Heart left ventricle (tissue), 13 donors: Measurements from ENCODE around the gene MAPT.

Experiments used
- CTCF ChIP-seq, 12 donors: fragments of 200-600 bp; sonication (generic) in 4 of 12; IDR thresholded peaks; one replicate each; pipeline versions ENCODE4 v1.5.0 to v1.8.0; 2018 to 2022; ENCODE audit warnings: antibody characterized with exemption in 12 of 12, mild to moderate bottlenecking in 5 of 12
- POLR2A ChIP-seq, 2 donors: fragments of 450-650 bp; IDR thresholded peaks; one replicate each; pipeline ENCODE4 v1.6.1; 2017; ENCODE audit warnings: antibody characterized with exemption in 2 of 2, mild to moderate bottlenecking in 2 of 2, moderate library complexity in 2 of 2
- donor health status: ischemic (EF 13 %, LVEDD 7.1; RV severe dilation, severe dysfunction).
- donor health status: DM: no; HTN: yes; CAD: no.
- donor health status: DM: no; HTN: no; CAD: no.
- donor health status: ischemic (EF 25% LVEDD 6.9; RV normal size, moderate dysfunction).
- donor health status: ischemic (EF 25% LVEDD 5.7; RV mildly dilated, moderate dysfunction).
- donor health status: ischemic (EF 35%, LVEDD 5.7; RV mildly dilated, moderate dysfunction).
- donor health status: nonischemic (EF 11% LVEDD 7.7; RV severe dilation, severe dysfunction).
- donor health status: DM: yes; HTN: yes; CAD: no.
- donor health status: PGD.
- donor health status: ischemic (EF 29% LVEDD 5.4; RV normal size, mild dysfunction).
- donor health status: nonischemic (EF 23%, LVEDD 6.1; RV moderate dilation, normal function).

GRCh38 chr17:45847747-45848146 lies 46.6 kb upstream of the MAPT start:
- TF ChIP-seq POLR2A (IDR thresholded peaks at IDR 0.05), result no peak
- no peak for TF ChIP-seq CTCF (IDR thresholded peaks at IDR 0.05)
